NT2/D1 (cell line): ENCODE data around the gene TNS4.

ENCODE experiments used
- SUZ12 ChIP-seq: IDR thresholded peaks from 2 replicates; pipeline ENCODE4 v1.6.1; 2011; ENCODE audit not compliant: insufficient read length, insufficient read depth; ENCODE audit errors: extremely low read depth
- YY1 ChIP-seq: IDR thresholded peaks from 2 replicates; pipeline ENCODE4 v1.6.1; 2011; ENCODE audit not compliant: insufficient read length, insufficient read depth
- ZNF274 ChIP-seq: IDR thresholded peaks from 2 replicates; pipeline ENCODE4 v1.6.1; 2011; ENCODE audit warnings: mild to moderate bottlenecking, low read depth, low read length

- TF ChIP-seq ZNF274 (no peak), YY1 (no peak), SUZ12 (no peak)
Measured at GRCh38 chr17:40532520-40533253, 31.3 kb upstream of the TNS4 start.
